ENCODE data around the gene DHRSX.

GRCh38 chrX:2176274-2176673 lies 324.5 kb downstream of the DHRSX start:
- TF ChIP-seq POLR2A (IDR thresholded peaks at IDR 0.05) (no peak), CTCF (IDR thresholded peaks at IDR 0.05) (no peak), POLR2AphosphoS5 (IDR thresholded peaks at IDR 0.05) (no peak)

Measured in prostate gland (tissue), 2 donors.